CD4-positive, alpha-beta T cell treated with Interleukin-17A for 1 hour (primary cell): Measurements from ENCODE around the gene TSPYL4.
A peak's percentile ranks its signal among the peaks of the same experiment; 100 is the strongest.
"Not testable (repeated sequence)": the region's sequence is repeated elsewhere in the genome, so short reads cannot be mapped to it uniquely, and the experiment has no call there.

Source experiments
- DNase-seq: peaks from one replicate; pipeline ENCODE4 v3.0.0-alpha.2; 2020

TSPYL4 gene

GRCh38 chr6:116253505-116254296 lies at the start of gene TSPYL4:
Gene TSPYL4 (minus strand): TSS chr6:116254075. CDS start chr6:116254008, 67 bp downstream.
- DNase-seq, result peak; percentile 96

- DNase-seq, result no peak
Observed at GRCh38 chr6:116301104-116301503, 47.2 kb upstream of the TSPYL4 start.

GRCh38 chr6:116300566-116300965 lies 46.7 kb upstream of the TSPYL4 start:
- no peak for DNase-seq

GRCh38 chr6:116298973-116299372 lies 45.1 kb upstream of the TSPYL4 start:
- DNase-seq, result no peak

GRCh38 chr6:116298273-116298672 lies 44.4 kb upstream of the TSPYL4 start:
- no peak for DNase-seq

GRCh38 chr6:116292553-116292952 lies 38.7 kb upstream of the TSPYL4 start:
- DNase-seq, result no peak

- DNase-seq, result no peak
Observed at GRCh38 chr6:116291701-116292396, 38.0 kb upstream of the TSPYL4 start.

GRCh38 chr6:116290799-116291198 lies 36.9 kb upstream of the TSPYL4 start:
- DNase-seq, result no peak

GRCh38 chr6:116289876-116290275 lies 36.0 kb upstream of the TSPYL4 start:
- no peak for DNase-seq

- peak; percentile 64 for DNase-seq
Observed at GRCh38 chr6:116287689-116288282, 33.9 kb upstream of the TSPYL4 start.

- DNase-seq, result no peak
Observed at GRCh38 chr6:116286773-116287358, 33.0 kb upstream of the TSPYL4 start.

GRCh38 chr6:116284984-116285383 lies 31.1 kb upstream of the TSPYL4 start:
- DNase-seq, result not testable (repeated sequence)

GRCh38 chr6:116283191-116283590 lies 29.3 kb upstream of the TSPYL4 start:
- no peak for DNase-seq

GRCh38 chr6:116282698-116283097 lies 28.8 kb upstream of the TSPYL4 start:
- DNase-seq, result no peak

GRCh38 chr6:116280933-116281316 lies 27.1 kb upstream of the TSPYL4 start:
- DNase-seq, result no peak

- DNase-seq, result peak; percentile 28
Observed at GRCh38 chr6:116280161-116280932, 26.5 kb upstream of the TSPYL4 start.

- DNase-seq, result peak; percentile 98
Observed at GRCh38 chr6:116279232-116280160, 25.6 kb upstream of the TSPYL4 start, which contains the start of gene TSPYL1. Gene TSPYL1 (minus strand): TSS chr6:116279930. CDS start chr6:116279830, 100 bp downstream.

GRCh38 chr6:116278854-116279231 lies 25.0 kb upstream of the TSPYL4 start:
- DNase-seq, result peak; percentile 52

GRCh38 chr6:116278481-116278829 lies 24.6 kb upstream of the TSPYL4 start:
- DNase-seq, result no peak

GRCh38 chr6:116277124-116277523 lies 23.2 kb upstream of the TSPYL4 start:
- DNase-seq, result no peak

GRCh38 chr6:116271149-116271708 lies 17.4 kb upstream of the TSPYL4 start:
- DNase-seq, result no peak
